Esophagus squamous epithelium (tissue), 5 donors: ENCODE measurements around the gene ODC1. TPM values are rescaled to one million over a fixed set of nuclear protein-coding genes. Genes with fewer than 3 reads are reported as not detected.

Experiments used
- DNase-seq: peaks from one replicate; lab custom pipeline; 2025; lab: John Stamatoyannopoulos, UW
- H3K27ac ChIP-seq, 4 donors: fragments of 200-600 bp; sonication (generic); one replicate each; pipeline ENCODE4 v1.5.1; 2016 to 2019; ENCODE audit warnings: mild to moderate bottlenecking in 1 of 4
- H3K27me3 ChIP-seq, 4 donors: fragments of 200-600 bp; sonication (generic); 1 replicate in 3 of 4; 2 replicates in 1 of 4; pipeline versions ENCODE4 v1.5.1 to v1.6.0; 2017 to 2021; ENCODE audit warnings: antibody characterized with exemption in 1 of 4
- H3K36me3 ChIP-seq, 3 donors: fragments of 200-600 bp; sonication (generic); one replicate each; pipeline ENCODE4 v1.5.1; 2016 to 2019
- H3K4me1 ChIP-seq, 3 donors: fragments of 200-600 bp; sonication (generic); one replicate each; pipeline ENCODE4 v1.5.1; 2017 to 2019
- H3K4me3 ChIP-seq, 4 donors: fragments of 200-600 bp; sonication (generic); 1 replicate in 3 of 4; 2 replicates in 1 of 4; pipeline ENCODE4 v1.5.1; 2016 to 2019; ENCODE audit warnings: mild to moderate bottlenecking in 2 of 4, moderate library complexity in 1 of 4
- H3K9me3 ChIP-seq, 3 donors: fragments of 200-600 bp; sonication (generic); one replicate each; pipeline ENCODE4 v1.5.1; 2016 to 2019
- POLR2A ChIP-seq, 4 donors: fragments of 450-650 bp; IDR thresholded peaks; one replicate each; pipeline ENCODE4 v1.6.1; 2017; ENCODE audit warnings: antibody characterized with exemption in 4 of 4, mild to moderate bottlenecking in 4 of 4, moderate library complexity in 3 of 4
- WGBS, 2 donors: methylation state at CpG; one replicate each; pipeline ENCODE4 v1.1.5; 2018; 5-methylcytosine and 5-hydroxymethylcytosine counted together
- intact Hi-C: fragments of 100-400 bp; cut with DNase I; formaldehyde crosslinking; loops from one replicate; pipeline ENCODE4 v1.15.0; 2022
- total RNA-seq, 4 donors: library from RNA; depleted of rRNA; stranded (reverse); fragments of >200 nt; gene quantifications; one replicate each; pipeline ENCODE4 v1.1.0, GENCODE V29; 2016
- TF ChIP-seq, protein P1 (sequence below), 6 experiments: fragments of 450-650 bp in 4 of 6; fragments of 200-600 bp in 2 of 6; sonication (generic) in 2 of 6; IDR thresholded peaks; one replicate each; pipeline ENCODE4 v1.5.1; 2016 to 2019; ENCODE audit warnings: antibody characterized with exemption in 6 of 6, mild to moderate bottlenecking in 4 of 6, moderate library complexity in 4 of 6
- donor health status: DM: yes; HTN: yes; CAD: no.

ODC1 gene
- total RNA-seq, 4 donors from 2014 or later: 14.9 to 66.8 (median 26.3) TPM

GRCh38 chr2:10441948-10442347 lies 6.2 kb downstream of the ODC1 start:
- Histone ChIP-seq H3K4me1 (peaks cover 1 to 26% (median 7%) of the 10 kb centered on the region in 3 donors), H3K36me3 (peaks cover 9 to 61% (median 23%) of the 10 kb centered on the region in 3 donors), H3K9me3 (no peaks in the 10 kb centered on the region), H3K4me3 (no peak overlapping the region), H3K27me3 (no peaks in the 10 kb centered on the region), H3K27ac (no peak overlapping the region)
- TF ChIP-seq, protein P1, sequence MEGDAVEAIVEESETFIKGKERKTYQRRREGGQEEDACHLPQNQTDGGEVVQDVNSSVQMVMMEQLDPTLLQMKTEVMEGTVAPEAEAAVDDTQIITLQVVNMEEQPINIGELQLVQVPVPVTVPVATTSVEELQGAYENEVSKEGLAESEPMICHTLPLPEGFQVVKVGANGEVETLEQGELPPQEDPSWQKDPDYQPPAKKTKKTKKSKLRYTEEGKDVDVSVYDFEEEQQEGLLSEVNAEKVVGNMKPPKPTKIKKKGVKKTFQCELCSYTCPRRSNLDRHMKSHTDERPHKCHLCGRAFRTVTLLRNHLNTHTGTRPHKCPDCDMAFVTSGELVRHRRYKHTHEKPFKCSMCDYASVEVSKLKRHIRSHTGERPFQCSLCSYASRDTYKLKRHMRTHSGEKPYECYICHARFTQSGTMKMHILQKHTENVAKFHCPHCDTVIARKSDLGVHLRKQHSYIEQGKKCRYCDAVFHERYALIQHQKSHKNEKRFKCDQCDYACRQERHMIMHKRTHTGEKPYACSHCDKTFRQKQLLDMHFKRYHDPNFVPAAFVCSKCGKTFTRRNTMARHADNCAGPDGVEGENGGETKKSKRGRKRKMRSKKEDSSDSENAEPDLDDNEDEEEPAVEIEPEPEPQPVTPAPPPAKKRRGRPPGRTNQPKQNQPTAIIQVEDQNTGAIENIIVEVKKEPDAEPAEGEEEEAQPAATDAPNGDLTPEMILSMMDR (IDR thresholded peaks at IDR 0.05): no peak
- no peak for TF ChIP-seq POLR2A (IDR thresholded peaks at IDR 0.05)
- intact Hi-C loops: no loop called here
- 87 to 91% methylated on average over 6 to 8 of the region's 8 CpGs for WGBS, 2 donors
- DNase-seq: no peak

GRCh38 chr2:10440736-10441135 lies 7.4 kb downstream of the ODC1 start:
- H3K36me3 ChIP-seq: peaks cover 9 to 61% (median 23%) of the 10 kb centered on the region in 3 donors
- intact Hi-C loops: no loop called here

DNA sequence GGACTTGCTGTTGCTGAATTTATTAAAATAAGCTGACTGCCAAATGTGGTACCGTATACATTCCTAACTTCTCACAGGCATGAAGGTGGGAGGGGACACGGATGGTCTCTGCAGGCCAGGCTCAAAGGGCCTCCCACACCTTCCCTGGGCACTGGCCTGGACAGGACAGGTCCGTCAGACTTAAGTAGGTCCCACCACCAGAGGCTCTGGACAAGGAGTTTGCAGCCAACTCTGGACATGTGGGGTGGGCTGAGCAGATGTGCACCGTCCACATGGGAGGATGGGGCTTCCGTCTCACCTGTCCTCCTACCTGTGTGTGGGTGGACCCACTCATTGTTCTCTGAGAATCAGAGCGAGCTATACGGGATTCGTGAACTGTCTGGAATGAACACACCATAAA lies 8.2 kb downstream of the ODC1 start:
- Histone ChIP-seq H3K36me3 (peaks cover 9 to 60% (median 23%) of the 10 kb centered on the region in 3 donors), H3K4me3 (no peak overlapping the region), H3K9me3 (no peaks in the 10 kb centered on the region), H3K4me1 (peaks cover 0 to 7% (median 0%) of the 10 kb centered on the region in 3 donors), H3K27ac (no peak overlapping the region), H3K27me3 (no peaks in the 10 kb centered on the region)
- WGBS, 2 donors: 82 to 83% methylated on average over 7 of the region's 8 CpGs
- TF ChIP-seq POLR2A (IDR thresholded peaks at IDR 0.05): no peak
- TF ChIP-seq, protein P1 (IDR thresholded peaks at IDR 0.05): no peak
- DNase-seq: no peak
- intact Hi-C loops: loop anchor here (10.0 kb wide), 1 partner anchor 365 kb away; no protein-coding TSS in a partner anchor

More at GRCh38 chr2:10440736-10441135, 7.4 kb downstream of the ODC1 start:
- H3K27me3 ChIP-seq: no peaks in the 10 kb centered on the region
- no peak for DNase-seq
- no peak overlapping the region for H3K27ac ChIP-seq
- H3K9me3 ChIP-seq: no peaks in the 10 kb centered on the region
- WGBS, 2 donors: 73 to 82% methylated on average over 4 to 6 of the region's 6 CpGs
- H3K4me1 ChIP-seq: peaks cover 0 to 14% (median 0%) of the 10 kb centered on the region in 3 donors
- TF ChIP-seq POLR2A (IDR thresholded peaks at IDR 0.05): no peak
- TF ChIP-seq, protein P1 (IDR thresholded peaks at IDR 0.05): no peak
- H3K4me3 ChIP-seq: no peak overlapping the region

GRCh38 chr2:10439185-10439879 lies 8.8 kb downstream of the ODC1 start:
- no peak overlapping the region for H3K4me3 ChIP-seq
- H3K36me3 ChIP-seq: peaks cover 9 to 54% (median 23%) of the 10 kb centered on the region in 3 donors
- no peak overlapping the region for H3K27ac ChIP-seq
- peaks cover 0 to 6% (median 0%) of the 10 kb centered on the region in 3 donors for H3K4me1 ChIP-seq
- H3K9me3 ChIP-seq: no peaks in the 10 kb centered on the region
- H3K27me3 ChIP-seq: no peaks in the 10 kb centered on the region
- no peak for TF ChIP-seq POLR2A (IDR thresholded peaks at IDR 0.05)
- TF ChIP-seq, protein P1 (IDR thresholded peaks at IDR 0.05): no peak
- WGBS, 2 donors: 74 to 87% methylated on average over 5 to 7 of the region's 11 CpGs
- intact Hi-C loops: loop anchor here (10.0 kb wide), 1 partner anchor 365 kb away; no protein-coding TSS in a partner anchor
- DNase-seq: no peak

- H3K27ac ChIP-seq: no peak overlapping the region
- no peaks in the 10 kb centered on the region for H3K27me3 ChIP-seq
- TF ChIP-seq POLR2A (IDR thresholded peaks at IDR 0.05): no peak
- TF ChIP-seq, protein P1 (IDR thresholded peaks at IDR 0.05): no peak
- 75 to 76% methylated on average over 8 to 14 of the region's 14 CpGs for WGBS, 2 donors
- no peak for DNase-seq
- intact Hi-C loops: loop anchor here (10.0 kb wide), 1 partner anchor 364 kb away; no protein-coding TSS in a partner anchor
- no peak overlapping the region for H3K4me3 ChIP-seq
- no peaks in the 10 kb centered on the region for H3K9me3 ChIP-seq
- H3K36me3 ChIP-seq: peaks cover 9 to 48% (median 22%) of the 10 kb centered on the region in 3 donors
- H3K4me1 ChIP-seq: peaks cover 0 to 6% (median 0%) of the 10 kb centered on the region in 3 donors
Observed at GRCh38 chr2:10438688-10439087, 9.4 kb downstream of the ODC1 start.
